ENCODE data around the gene FADS3.

FADS3 gene

GRCh38 chr11:61891331-61892084, at the start of gene FADS3:
Gene FADS3 (minus strand): TSS chr11:61891545. CDS start chr11:61891381, 164 bp downstream.
- peak; percentile 75 for DNase-seq

GRCh38 chr11:61940466-61940865, 49.1 kb upstream of the FADS3 start:
- DNase-seq = no peak

DNA sequence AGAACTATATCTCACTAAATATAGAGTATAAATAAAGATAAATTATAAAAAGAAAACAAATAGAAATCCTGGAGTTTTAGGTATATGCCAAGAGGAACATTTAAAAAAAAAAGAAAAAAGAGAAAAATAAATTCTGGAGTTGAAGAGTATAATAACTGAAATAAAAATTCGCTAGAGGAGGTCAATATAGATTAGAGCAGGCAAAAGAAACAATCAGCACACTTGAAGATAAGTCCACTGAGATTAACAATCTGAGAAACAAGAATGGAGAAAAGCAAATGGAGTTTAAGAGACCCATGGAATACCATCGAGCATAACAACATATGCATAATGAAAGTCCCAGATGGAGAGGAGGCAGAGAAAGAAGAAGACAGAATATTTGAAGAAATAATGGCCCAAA, 44.5 kb upstream of the FADS3 start:
- no peak for DNase-seq

- DNase-seq = no peak
These were observed 39.6 kb upstream of the FADS3 start for GRCh38 chr11:61930933-61931332.

DNA sequence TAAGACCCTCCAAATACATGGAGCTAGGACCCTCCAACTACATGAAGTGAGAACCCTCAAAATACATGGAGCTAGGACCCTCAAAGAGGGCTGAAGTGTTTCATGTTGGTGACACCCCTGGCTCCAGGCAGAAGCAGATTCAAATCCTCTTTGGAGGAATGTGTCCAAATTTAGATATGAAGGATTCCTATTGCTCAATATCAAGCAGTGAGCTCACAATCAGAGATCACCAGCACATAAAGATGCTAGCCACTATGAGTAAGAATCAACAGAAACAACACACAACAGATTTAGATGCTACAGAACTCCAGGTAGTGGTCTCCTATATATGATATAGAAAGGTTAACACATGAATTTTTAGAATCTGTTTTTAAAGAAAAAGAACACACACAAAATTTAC, 37.3 kb upstream of the FADS3 start:
- no peak for DNase-seq

- no peak for DNase-seq
These were observed 36.2 kb upstream of the FADS3 start for GRCh38 chr11:61927501-61927900.

DNA sequence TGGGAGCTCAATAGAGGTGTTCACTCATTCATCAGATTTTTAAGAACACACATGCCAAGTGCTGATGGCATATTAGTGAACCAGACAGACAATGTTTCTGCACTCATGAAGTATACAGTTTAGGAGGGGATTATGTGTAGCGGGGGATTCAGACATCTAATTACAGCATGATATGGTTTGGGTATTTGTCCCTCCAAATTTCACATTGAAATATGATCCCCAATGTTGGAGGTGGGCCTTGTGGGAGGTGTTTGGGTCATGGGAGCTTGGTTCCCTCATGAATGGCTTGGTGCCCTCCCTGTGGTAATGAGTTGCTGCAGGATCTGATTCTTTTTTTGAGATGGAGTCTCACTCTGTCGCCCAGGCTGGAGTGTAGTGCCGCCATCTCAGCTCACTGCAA, 34.9 kb upstream of the FADS3 start:
- DNase-seq = no peak

DNA sequence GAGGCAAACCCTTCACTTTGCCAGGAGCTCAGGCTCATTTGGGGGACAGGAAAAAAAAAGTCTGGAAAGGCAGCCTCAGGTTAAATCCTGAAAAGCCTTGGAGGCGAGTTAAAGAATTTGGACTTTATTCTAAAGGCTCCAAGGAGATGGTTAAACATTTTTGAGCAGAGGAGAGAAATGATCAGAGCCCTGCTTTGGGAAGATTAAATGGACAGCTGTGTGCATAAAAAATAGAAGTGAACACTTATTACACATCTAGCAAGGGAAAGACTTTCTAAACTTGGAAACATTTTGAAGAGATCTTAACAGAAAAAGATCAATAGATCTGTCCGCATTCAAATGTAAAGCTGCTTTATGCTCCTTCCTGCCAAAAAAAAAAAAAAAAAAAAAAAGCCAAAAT, 34.4 kb upstream of the FADS3 start:
- DNase-seq = no peak

GRCh38 chr11:61924064-61924455, 32.7 kb upstream of the FADS3 start:
- DNase-seq = no peak

- no peak for DNase-seq
These were observed 32.1 kb upstream of the FADS3 start for GRCh38 chr11:61923166-61924063.

GRCh38 chr11:61922539-61922938, 31.2 kb upstream of the FADS3 start:
- DNase-seq = no peak

GRCh38 chr11:61921446-61921845, 30.1 kb upstream of the FADS3 start:
- DNase-seq = no peak

DNA sequence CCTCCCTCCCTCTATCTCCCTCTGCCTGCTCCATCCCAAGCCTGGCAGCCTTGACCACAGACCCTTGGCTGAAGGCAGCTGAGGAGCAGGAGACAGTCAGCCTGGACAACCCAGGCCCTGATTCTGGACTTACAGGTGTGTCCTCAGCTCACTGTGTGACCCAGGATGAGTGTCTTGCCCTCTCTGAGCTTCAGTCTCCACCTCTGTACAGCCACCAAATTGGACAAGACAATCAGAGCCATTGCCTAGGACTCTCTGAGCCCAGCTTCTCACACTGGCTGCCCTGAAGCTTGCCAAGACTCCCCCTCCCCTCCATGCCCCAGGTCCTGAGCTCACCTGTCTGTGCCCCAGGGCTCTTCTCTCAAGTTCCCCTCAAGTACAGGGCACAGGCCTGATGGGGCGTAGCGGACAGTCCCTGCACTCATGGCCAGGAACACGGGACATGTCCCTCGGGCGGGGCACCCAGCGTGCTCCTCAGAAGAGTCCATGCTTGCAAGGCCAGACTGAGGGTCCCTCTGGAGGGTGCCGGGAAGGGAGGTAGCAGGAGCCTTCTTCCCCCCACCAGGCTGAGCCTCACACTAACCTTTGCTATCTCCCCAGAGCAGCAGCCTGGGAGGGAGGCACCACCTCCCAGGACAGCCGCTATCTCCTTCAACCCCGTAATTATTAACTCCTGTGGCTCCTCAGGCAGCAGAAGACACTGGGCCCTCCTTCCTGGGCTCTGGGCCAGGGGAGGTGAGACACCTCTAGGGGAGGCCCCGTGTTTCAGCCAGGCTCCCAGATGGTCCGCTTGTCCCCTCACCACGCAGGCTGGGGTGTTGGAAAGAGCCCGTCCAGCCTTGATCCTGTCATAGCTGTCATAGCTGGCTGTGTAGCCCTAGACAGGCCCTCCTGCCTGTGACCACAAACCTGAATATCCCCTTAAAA, 28.6 kb upstream of the FADS3 start:
- no peak for DNase-seq

DNA sequence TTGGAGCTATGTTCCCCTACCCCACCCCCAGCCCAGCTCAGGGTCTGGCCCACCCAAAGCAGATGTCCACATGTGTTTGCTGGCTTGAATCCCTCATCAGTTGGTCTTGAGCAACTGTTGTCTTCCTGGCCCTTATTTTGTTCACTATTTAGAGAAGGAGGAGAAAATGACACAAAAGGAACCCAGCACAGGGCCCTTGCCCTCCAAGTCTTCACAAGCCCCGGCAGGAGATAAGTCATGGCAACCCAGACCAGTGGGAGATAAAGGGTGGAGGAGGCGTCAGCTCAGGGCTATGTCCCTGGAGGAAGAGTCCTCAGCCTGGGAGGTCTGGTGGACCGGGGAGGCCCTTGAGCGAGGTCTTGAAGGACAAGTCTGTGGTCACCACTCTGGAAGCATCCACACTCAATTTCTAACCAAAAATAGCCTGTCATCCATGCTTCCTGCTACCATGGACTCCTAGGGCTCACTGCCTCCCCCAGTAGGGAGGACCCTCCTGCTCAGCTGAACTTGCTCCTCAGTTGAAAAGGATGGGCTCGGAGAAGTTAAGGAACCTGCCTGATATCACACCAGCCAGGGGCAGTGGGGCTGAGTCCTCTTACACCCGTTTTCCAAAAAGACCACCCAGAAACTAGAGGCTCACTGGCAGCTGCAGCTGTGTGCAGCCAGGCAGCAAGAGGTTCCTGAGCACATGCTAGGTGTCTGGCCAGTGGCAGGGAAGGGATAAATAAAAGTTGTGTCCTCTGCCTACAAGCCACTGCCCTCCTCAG, 27.8 kb upstream of the FADS3 start:
- DNase-seq = no peak

DNA sequence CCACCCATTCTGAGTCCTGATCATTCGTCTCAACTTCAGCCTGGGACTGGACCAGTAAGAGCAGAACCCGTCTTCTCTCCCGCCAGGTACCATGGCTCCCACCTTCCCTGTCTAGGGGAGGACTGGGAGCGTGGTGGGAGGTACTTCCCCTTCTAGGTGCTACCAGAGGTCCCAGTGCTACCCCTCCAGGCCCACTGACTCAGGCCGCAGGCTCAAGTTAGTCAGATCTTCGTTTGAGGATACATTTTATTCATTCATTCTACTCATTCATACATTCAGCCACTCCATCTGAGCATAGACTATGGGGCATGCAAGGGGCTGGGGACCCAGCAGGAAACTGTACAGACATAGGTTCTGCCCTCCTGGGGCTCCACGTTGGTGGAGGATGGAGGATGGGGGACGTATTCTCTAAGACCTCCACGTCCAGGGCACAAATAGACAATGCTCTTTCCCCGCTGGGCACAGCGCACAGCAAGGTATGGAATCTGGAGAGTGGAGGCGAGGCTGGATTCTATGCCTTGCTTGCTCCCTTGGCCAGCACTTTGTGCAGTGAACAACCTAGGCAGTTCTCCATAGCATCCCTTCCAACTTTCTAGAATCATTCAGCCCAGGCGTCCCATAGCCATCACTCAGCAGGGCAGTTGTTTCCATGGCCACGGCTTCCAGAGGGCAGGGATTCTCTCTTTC, 27.0 kb upstream of the FADS3 start:
- no peak for DNase-seq

- no peak for DNase-seq
These were observed 26.2 kb upstream of the FADS3 start, which contains the start of gene RAB3IL1 for GRCh38 chr11:61917334-61918109. Gene RAB3IL1 (minus strand): TSS chr11:61917566. CDS start chr11:61917367, 199 bp downstream.

- DNase-seq = no peak
These were observed 25.5 kb upstream of the FADS3 start for GRCh38 chr11:61916737-61917333.

GRCh38 chr11:61914471-61915171, 23.3 kb upstream of the FADS3 start:
- no peak for DNase-seq

DNA sequence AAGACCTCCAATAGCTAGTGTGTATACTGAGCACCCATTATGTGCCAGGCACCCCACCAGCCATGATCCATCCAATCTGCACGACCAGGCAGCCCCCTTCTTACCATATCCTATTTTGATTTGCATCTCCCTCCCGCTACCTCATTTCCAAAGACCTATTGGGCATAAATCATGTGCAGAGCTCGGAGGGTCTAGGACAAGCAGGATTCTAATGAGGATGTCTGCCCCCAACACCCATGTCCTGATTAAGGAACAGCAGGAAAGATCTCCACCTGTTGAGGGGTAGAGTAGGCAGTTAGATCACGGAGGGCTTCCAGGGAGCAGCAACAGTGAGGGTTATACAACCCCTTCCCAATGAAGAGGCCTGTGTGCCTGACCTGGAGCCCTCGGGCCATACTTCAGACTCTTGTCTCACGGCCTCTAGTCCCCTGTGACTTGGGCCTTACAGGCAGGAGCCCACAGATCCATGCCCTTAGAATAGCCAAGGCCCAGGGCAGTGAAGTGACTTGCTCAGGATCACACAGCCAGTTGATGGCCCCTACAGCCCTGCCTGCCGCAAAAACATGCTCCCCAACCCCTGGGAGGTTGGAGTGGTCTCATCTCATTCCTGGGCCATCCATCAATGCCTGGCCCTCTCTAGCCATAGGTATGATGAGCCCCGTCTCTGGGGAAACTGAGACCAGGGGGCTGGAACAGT, 22.5 kb upstream of the FADS3 start:
- no peak for DNase-seq
